Activated CD4-positive, CD25-positive, alpha-beta regulatory T cell treated with anti-CD3 and anti-CD28 coated beads, Interleukin-2, amount 50 U/mL, for 24 hours (primary cell): Measurements from ENCODE around the gene ENHO.

ENCODE experiments used
- ATAC-seq, 2 donors: fragments of 150-1000 bp; cut with Tn5 transposase; one replicate each; pipeline ENCODE4 v1.10.0; 2021; ENCODE audit warnings: mild to moderate bottlenecking in 1 of 2, moderate library complexity in 1 of 2

ENHO gene

GRCh38 chr9:34522091-34522887 is 501 bp downstream of the ENHO start:
- ATAC-seq, result no peak

DNA sequence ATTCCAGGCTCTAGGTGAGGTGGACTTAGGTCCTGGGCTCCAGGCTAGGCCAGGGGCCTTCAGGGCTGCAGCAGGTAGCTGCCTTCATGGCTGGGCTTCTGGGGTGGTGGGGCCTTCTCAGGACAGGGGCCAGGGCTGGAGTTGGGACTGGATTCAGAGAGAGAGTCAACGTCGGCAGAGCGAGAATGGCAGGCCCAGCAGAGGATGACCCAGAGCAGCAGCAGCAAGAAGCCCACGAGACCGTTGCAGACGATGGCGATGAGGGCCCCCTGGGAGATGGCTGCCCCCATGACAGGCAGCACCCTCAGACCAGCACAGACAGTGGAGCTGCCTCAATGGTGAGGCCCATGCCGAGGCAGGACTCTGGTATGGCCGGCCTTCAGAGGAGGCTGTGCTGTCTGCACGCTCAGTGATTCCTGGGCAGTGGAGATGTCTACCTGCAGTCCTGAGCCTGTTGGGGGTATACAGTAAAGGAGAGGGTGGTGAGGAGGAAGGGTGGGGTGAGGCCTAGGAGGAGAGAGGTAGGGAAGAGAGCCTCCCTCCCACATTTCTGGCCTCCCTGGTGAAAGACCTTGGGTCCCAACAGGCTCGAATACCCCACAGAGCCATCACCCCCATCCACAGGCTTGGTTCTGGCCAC is 1.3 kb downstream of the ENHO start:
- ATAC-seq, result no peak

DNA sequence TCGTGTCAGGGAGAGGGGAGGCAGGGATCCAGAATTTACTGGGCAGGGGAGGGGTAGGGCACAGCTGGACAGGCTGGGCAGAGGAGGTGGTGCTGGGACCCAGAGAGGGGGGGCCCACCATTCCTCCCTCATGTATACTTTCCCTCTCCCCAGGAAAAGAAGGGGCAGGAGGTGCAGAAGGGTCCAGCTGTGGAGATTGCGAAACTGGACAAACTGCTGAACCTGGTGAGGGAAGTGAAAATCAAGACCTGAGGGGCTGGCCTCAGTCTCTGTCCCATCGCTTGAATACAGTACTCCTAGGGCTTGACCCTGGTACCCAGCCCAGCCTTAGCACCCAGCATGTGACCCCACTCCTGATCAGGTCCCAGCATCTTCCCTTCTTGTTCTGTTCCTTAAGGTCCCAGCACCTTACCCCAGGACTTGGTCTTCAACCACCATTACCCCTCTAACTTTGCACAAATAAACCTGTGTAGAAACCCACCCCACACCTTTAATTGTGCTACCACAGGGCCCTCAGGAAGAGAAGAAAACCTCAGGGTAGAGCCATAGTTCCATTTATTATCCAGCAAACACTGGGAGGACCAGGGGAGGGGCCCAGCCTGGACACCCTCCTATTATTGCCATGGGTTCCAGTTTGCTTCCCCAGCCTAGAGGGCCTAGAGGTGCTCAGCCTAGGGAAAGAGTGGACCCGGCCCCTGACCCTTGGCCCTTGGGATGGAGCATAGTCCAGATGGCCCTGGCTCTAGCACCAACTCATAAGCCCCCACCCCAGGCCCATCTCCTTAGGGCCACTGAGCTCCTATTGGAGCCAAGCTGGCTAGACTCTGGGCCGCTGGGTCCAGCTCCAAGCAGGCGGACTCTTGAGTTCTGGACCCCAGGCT is 2.0 kb downstream of the ENHO start:
- ATAC-seq, result no peak

- ATAC-seq, result no peak
Measured at GRCh38 chr9:34520096-34520495, 2.7 kb downstream of the ENHO start.

GRCh38 chr9:34519321-34520020 is 3.3 kb downstream of the ENHO start:
- no peak for ATAC-seq

GRCh38 chr9:34518896-34519295 is 3.9 kb downstream of the ENHO start:
- ATAC-seq, result no peak

GRCh38 chr9:34518110-34518616 is 4.6 kb downstream of the ENHO start:
- no peak for ATAC-seq

GRCh38 chr9:34517185-34517584 is 5.6 kb downstream of the ENHO start:
- ATAC-seq, result no peak

GRCh38 chr9:34515959-34516358 is 6.8 kb downstream of the ENHO start:
- no peak for ATAC-seq

DNA sequence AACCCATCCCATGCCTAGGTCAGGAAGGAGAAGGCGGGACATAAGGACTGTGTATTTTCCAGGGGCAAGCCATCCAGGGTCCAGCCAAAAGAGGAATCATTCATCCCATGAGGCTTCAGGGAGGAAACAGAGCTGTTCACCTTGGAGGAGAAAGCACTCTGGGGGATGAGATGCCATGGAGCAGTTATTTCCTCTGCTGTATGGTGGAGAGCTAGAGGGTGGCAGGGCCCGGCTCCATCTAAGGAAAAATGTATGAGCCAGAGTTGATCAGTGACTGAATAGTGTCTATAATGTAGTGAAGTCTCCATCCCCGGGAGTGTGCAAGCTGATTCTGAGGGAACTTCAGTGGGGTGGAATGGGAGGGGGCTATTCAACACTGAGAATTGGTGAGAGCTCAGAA is 8.0 kb downstream of the ENHO start:
- no peak for ATAC-seq

DNA sequence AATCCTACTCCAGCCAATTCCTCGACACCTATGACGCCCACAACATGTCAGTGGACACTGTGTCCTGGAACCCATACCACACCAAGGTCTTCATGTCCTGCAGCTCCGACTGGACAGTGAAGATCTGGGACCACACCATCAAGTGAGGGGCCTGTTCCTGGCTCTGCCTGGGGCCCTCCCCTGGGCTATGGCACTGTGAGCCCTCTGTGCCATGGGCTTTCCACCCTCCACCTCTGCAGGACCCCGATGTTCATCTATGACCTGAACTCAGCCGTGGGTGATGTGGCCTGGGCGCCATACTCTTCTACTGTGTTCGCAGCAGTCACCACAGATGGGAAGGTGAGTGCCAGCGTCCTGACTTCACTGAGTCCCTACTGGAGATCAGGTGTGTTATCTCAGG is 8.4 kb downstream of the ENHO start:
- ATAC-seq, result no peak

DNA sequence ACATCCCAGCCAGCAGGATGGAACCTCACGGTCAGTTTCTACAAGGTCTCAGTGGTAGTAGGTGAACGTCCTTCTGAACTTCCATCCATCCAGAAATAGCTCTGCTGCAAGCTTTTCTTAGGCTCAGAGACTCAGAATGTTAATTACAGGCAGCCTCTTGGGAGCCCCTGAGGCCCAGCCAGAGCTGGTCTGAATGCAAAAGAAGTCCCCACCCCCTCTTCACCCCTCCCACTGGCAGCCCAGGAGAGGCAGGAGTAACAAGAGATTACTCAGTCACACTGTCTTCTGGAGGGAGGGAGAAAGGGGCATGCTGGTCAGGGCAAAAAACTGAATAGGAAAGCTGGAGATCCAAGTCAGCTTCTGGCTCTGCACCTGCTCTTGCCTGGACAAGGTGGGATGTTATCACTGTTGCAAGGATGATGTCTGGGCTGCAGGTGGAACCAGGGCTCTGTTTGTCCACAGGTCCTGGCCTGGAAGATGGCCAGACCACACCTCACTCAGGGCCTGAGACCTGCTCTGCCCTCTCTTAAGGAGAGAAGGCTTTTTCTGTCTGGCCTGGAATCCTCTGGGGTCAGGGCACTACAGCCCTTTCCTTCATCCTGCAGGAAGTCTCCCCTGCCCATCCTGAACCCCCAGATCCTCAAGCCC is 9.1 kb downstream of the ENHO start:
- ATAC-seq, result no peak

GRCh38 chr9:34512131-34513078 is 10.4 kb downstream of the ENHO start:
- no peak for ATAC-seq

DNA sequence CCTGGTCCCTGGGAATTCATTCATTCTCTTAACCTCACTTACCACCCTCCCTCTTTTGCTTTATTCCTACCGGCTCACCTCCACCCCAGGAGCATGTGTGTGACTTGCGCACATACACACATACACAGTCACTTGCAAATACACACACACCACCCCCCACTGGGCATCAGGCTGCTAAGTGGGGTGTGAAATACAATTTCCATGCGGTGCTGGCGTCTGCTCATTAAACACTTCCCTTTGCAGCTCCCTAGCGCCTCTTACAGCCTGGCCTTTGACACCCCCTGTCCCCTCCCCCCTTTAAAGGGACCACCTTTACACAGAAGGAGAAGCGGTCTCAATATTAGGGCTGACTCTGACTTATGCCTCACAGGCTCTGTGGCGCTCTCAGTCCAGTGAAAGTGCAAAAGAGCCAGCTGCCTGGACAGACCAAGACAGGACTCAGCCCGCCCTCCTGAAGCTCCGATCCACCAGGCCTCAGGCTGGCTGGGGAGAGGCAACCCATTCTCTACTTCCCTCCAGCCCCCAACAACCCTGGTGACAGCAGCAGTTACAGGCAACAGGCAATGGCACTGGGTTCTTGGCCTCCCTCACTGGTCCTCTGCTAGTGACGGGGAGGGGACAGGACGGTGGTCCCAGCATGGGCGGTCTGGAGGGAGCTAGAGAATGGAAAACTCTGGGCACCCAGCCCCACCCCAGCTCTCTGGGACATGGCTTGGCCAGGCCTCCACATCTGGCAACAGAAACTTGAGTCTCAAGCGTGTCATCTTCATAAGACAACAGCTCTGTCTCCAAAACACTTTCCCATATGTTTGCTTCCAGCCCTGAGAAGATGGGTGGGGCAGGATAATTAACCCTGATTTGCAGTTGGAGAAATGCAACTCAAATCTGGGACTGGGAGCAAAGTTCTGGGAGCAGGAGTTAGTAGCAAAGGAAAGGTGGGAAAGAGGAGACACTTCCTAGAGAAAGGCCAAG is 12.0 kb downstream of the ENHO start:
- ATAC-seq, result no peak

DNA sequence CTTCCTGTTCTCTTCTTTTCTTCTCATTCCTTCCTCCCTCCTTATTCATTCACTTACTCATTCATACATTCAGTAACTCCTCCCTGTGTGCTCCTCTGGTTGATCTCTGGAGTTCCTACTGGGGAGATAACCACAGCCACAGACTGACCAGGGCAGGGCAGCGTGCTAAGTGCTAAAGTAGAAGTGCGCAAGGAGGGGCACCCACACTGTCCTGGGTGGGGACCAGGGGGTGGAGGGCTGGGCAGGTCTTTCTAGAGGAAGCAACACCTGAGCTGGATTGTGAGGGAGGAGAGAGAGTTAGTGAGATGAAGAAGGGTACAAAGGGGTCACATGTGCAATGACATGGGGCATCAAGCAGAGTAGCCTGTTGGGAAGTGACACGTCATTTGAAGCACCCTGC is 13.8 kb downstream of the ENHO start:
- no peak for ATAC-seq

DNA sequence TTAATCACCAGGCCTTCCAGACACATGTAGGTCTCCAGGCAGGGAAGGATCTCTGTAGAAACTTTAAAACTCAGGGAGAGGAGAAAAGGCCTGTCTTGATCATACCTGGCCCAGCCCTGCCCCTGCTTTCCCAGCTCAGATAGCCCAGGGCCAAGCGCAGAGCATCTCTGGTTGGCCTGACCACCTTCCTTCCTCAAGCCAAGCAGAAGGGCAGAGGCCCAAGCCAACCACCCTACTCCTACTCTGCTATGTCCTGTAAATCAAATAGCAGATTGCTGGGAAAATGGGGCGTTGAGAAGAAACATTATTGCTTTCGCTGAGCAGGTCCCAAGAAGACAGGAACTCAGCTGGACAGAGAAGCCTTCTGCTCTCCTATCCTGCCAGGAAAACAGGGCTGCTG is 14.3 kb downstream of the ENHO start:
- ATAC-seq, result no peak

- ATAC-seq, result no peak
Measured at GRCh38 chr9:34507966-34508365, 14.8 kb downstream of the ENHO start.

DNA sequence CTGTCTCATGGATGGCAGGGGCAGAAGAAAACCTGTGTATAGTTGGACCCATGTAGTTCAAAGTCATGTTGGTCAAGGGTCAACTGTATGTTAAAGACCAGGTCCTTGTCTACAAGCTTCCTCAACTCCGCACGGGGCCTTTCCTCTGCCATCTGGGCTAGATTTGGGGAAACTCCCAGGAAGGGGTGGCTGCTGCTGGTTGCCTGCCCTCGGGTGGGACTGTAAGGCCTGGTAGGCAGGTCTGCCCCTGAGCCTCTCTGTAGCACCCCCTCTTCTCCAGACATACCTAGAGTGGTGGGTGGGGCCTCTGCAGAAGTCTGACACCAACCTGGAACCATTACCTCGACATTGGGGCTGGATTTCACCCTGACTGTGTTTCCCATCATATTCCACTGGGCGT is 15.2 kb downstream of the ENHO start:
- ATAC-seq, result no peak

DNA sequence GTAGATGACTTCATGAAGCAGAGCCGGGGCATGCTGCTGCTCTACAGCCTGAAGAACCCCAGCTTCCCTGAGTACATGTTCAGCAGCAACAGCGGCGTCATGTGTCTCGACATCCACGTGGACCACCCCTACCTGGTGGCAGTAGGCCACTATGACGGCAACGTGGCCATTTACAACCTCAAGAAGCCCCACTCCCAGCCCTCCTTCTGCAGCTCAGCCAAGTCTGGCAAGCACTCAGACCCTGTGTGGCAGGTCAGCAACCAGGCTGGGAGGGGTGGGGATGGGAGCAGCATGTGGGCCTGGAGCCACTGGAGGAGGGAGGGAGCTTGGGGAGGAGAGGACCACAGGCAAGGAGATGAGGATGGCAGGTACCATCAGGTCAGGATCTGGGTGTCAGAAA is 16.2 kb downstream of the ENHO start:
- no peak for ATAC-seq
